ENCODE measurements around the gene CDRT15. TPM values are rescaled to one million over a fixed set of nuclear protein-coding genes. Genes with fewer than 3 reads are reported as not detected.
A peak's percentile ranks its signal among the peaks of the same experiment; 100 is the strongest.

The CDRT15 gene
- total RNA-seq, 4 donors from 2014 or later: not detected

DNA sequence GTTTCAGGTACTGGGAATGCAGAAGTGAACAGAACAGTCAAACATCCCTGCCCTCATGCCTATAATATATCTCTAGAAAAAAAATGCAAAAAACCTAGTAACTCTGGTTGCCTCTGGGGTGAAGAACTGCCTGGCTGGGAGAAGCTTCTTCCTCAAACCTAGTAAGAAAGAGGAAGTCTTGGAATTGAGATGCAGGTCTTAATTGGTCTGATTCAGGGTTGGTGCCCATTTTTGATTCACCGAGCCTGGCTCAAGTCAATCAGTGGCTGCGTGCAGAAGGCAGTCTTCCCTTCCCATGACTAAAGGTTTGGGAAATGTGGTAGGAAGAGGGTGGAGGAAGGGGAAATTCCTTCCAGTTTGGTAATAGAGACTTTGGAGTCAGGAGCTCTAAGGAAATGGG, 22.4 kb downstream of the CDRT15 start:
- Histone ChIP-seq H3K9me3 (no peaks in the 10 kb centered on the region), H3K27me3 (no peaks in the 10 kb centered on the region), H3K4me1 (peaks cover 0 to 7% of the 10 kb centered on the region in 2 donors), H3K4me3 (no peak overlapping the region), H3K27ac (no peak overlapping the region), H3K36me3 (no peaks in the 10 kb centered on the region)
- TF ChIP-seq, protein P1, sequence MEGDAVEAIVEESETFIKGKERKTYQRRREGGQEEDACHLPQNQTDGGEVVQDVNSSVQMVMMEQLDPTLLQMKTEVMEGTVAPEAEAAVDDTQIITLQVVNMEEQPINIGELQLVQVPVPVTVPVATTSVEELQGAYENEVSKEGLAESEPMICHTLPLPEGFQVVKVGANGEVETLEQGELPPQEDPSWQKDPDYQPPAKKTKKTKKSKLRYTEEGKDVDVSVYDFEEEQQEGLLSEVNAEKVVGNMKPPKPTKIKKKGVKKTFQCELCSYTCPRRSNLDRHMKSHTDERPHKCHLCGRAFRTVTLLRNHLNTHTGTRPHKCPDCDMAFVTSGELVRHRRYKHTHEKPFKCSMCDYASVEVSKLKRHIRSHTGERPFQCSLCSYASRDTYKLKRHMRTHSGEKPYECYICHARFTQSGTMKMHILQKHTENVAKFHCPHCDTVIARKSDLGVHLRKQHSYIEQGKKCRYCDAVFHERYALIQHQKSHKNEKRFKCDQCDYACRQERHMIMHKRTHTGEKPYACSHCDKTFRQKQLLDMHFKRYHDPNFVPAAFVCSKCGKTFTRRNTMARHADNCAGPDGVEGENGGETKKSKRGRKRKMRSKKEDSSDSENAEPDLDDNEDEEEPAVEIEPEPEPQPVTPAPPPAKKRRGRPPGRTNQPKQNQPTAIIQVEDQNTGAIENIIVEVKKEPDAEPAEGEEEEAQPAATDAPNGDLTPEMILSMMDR (IDR thresholded peaks at IDR 0.05 in 4 of 5, conservative IDR thresholded peaks at IDR 0.05 in 1 of 5): no peak
- no peak for TF ChIP-seq POLR2A (IDR thresholded peaks at IDR 0.05)
- intact Hi-C loops (cut with DNase I; ENCODE audit: low total_unique reads) (loop anchor here (10.0 kb wide), 1 partner anchor 619 kb away; no protein-coding TSS in a partner anchor), in situ Hi-C loops (cut with MboI; ENCODE audit: low sequenced_read_pairs in 4 of 4) (no loop called here)
- ATAC-seq (no peak), DNase-seq (no peak)

DNA sequence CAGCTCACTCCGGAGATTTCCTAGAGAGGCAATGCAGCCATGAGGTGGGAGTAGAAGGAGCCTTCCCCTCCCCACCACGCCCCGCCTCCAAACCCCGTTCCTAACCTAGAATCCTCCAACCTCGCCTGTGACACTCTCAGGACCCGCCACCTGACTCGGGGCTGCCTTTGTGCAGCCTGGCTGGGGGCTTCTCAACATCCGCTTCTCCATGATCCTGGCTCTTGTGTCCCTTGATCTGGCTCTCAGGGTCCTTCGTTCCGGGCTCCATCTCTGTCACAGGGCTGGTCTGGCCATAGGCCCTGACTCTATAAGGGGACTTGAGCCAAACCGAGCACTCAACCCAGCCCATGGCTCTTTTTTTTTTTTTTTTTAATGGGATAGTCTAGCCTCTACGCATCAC, 24.3 kb downstream of the CDRT15 start:
- peaks cover 0 to 16% of the 10 kb centered on the region in 2 donors for H3K4me1 ChIP-seq
- TF ChIP-seq POLR2A (IDR thresholded peaks at IDR 0.05): no peak
- TF ChIP-seq, protein P1 (IDR thresholded peaks at IDR 0.05 in 4 of 5, conservative IDR thresholded peaks at IDR 0.05 in 1 of 5): no peak
- no peaks in the 10 kb centered on the region for H3K9me3 ChIP-seq
- no peak overlapping the region for H3K27ac ChIP-seq
- H3K27me3 ChIP-seq: no peaks in the 10 kb centered on the region
- peaks cover 0 to 3% of the 10 kb centered on the region in 2 donors for H3K36me3 ChIP-seq
- intact Hi-C loops (cut with DNase I; ENCODE audit: low total_unique reads) (loop anchor here (10.0 kb wide), 1 partner anchor 618 kb away; no protein-coding TSS in a partner anchor), in situ Hi-C loops (cut with MboI; ENCODE audit: low sequenced_read_pairs in 4 of 4) (no loop called here)
- DNase-seq: no peak
- H3K4me3 ChIP-seq: no peak overlapping the region
- no peak for ATAC-seq

DNA sequence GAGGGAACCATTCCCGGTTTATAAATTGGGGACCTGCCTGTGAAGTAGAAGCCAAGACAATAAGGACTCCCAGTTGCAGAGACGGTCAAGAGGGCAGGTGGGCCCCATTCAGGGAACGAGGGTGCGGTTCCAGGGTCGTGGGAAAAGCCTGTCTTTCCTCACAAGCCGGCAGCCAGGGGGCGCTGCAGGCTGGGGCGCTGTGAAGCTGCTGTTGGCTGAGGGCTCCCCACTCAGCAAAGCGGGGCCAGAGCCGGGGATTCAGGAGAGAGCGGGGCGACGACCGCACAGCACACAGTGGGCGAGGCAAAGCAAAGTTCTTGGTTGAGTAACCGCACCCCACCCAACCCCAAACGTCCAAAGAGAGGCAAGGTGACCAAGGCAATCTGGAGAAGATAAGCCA, 24.9 kb downstream of the CDRT15 start:
- no peak for ATAC-seq
- TF ChIP-seq POLR2A (IDR thresholded peaks at IDR 0.05): no peak
- TF ChIP-seq, protein P1 (IDR thresholded peaks at IDR 0.05 in 4 of 5, conservative IDR thresholded peaks at IDR 0.05 in 1 of 5): peak; percentile 12 to 63 (median 58)
- no peaks in the 10 kb centered on the region for H3K9me3 ChIP-seq
- H3K27ac ChIP-seq: no peak overlapping the region
- DNase-seq: no peak
- H3K4me1 ChIP-seq: peaks cover under 1 to 19% of the 10 kb centered on the region in 2 donors
- intact Hi-C loops (cut with DNase I; ENCODE audit: low total_unique reads): loop anchor here (10.0 kb wide), 1 partner anchor 617 kb away; no protein-coding TSS in a partner anchor
- H3K36me3 ChIP-seq: peaks cover 0 to 9% of the 10 kb centered on the region in 2 donors
- H3K4me3 ChIP-seq: no peak overlapping the region
- in situ Hi-C loops (cut with MboI; ENCODE audit: low sequenced_read_pairs in 4 of 4): no loop called here
- H3K27me3 ChIP-seq: no peaks in the 10 kb centered on the region

DNA sequence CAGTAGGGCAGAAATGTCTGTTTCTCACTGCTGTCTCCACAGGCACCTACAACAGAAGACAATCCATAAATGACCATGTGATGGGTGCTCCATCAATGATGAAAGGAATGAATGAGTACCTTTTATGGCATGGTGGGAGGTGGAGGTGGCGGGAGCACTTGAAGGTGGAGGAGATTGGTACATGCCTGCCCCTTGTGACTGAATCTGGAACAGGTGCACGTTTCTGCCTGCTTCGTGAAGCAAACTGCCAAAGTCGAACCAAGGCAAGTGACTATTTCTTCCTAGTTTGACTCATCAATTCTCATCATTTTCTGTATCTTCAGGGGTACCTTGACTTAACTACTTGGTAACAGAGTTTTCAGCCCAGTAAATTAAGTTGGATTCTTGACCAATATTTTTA, 25.4 kb downstream of the CDRT15 start:
- intact Hi-C loops (cut with DNase I; ENCODE audit: low total_unique reads) (loop anchor here (10.0 kb wide), 1 partner anchor 616 kb away; no protein-coding TSS in a partner anchor), in situ Hi-C loops (cut with MboI; ENCODE audit: low sequenced_read_pairs in 4 of 4) (no loop called here)
- Histone ChIP-seq H3K27ac (no peak overlapping the region), H3K9me3 (no peaks in the 10 kb centered on the region), H3K36me3 (peaks cover 0 to 9% of the 10 kb centered on the region in 2 donors), H3K4me1 (peaks cover 6 to 24% of the 10 kb centered on the region in 2 donors), H3K4me3 (no peak overlapping the region), H3K27me3 (no peaks in the 10 kb centered on the region)
- DNase-seq: no peak
- no peak for ATAC-seq
- TF ChIP-seq, protein P1 (IDR thresholded peaks at IDR 0.05 in 4 of 5, conservative IDR thresholded peaks at IDR 0.05 in 1 of 5): no peak
- TF ChIP-seq POLR2A (IDR thresholded peaks at IDR 0.05): no peak

DNA sequence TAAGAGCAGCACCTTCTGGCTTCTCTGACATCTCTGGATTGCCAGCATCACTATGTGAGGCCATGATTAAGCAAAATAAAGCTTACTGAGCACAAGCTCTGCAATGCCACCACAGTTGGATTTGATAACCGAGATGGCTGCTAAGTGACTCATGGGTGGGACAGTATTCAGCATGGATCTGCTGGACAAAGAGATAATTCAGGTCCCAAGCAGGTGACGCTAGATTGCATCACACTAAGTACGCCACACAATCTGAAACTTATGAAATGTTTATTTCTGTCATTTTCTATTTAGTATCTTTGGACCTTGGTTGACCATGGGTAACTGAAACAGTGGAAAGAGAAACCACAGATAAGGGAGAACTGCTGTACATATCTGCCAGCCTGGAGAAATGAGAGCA, 27.4 kb downstream of the CDRT15 start:
- Histone ChIP-seq H3K27ac (peak overlapping the region; percentile 69 to 86 (median 80)), H3K36me3 (peaks cover 0 to 9% of the 10 kb centered on the region in 2 donors), H3K9me3 (no peaks in the 10 kb centered on the region), H3K27me3 (no peaks in the 10 kb centered on the region), H3K4me3 (no peak overlapping the region), H3K4me1 (peaks cover 15 to 33% of the 10 kb centered on the region in 2 donors)
- ATAC-seq (peak; percentile 78 to 84), DNase-seq (peak; percentile 61 to 80)
- TF ChIP-seq, protein P1 (IDR thresholded peaks at IDR 0.05 in 4 of 5, conservative IDR thresholded peaks at IDR 0.05 in 1 of 5): no peak
- TF ChIP-seq POLR2A (IDR thresholded peaks at IDR 0.05): no peak
- in situ Hi-C loops (cut with MboI; ENCODE audit: low sequenced_read_pairs in 4 of 4): no loop called here
- intact Hi-C loops (cut with DNase I; ENCODE audit: low total_unique reads): loop anchor here (10.0 kb wide), 3 partner anchors 434 to 1286 kb away; no protein-coding TSS in a partner anchor

Data from gastrocnemius medialis (tissue), 4 donors.